ENCODE results near the gene BMP7.

DNA sequence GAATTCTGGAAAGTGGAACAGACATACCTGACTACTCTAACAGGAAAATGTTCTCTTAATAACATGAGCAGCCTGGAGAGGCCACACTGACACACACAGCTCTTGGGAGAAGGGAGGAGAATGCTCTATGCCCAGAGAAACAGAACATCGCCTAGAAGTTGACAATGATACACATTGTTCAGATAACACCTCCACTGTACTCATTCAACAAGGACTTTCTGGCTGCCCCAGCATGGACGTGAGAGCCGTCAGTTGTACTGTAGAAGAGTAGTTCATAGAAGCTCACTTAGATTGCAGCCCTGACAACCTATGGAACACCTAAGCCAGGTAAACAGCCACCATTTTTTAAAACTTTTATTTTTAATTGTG lies 28.9 kb downstream of the BMP7 start:
- no peak for TF ChIP-seq EZH2 (IDR thresholded peaks at IDR 0.05; ENCODE audit: borderline replicate concordance, low read length)
- TF ChIP-seq, protein P1, sequence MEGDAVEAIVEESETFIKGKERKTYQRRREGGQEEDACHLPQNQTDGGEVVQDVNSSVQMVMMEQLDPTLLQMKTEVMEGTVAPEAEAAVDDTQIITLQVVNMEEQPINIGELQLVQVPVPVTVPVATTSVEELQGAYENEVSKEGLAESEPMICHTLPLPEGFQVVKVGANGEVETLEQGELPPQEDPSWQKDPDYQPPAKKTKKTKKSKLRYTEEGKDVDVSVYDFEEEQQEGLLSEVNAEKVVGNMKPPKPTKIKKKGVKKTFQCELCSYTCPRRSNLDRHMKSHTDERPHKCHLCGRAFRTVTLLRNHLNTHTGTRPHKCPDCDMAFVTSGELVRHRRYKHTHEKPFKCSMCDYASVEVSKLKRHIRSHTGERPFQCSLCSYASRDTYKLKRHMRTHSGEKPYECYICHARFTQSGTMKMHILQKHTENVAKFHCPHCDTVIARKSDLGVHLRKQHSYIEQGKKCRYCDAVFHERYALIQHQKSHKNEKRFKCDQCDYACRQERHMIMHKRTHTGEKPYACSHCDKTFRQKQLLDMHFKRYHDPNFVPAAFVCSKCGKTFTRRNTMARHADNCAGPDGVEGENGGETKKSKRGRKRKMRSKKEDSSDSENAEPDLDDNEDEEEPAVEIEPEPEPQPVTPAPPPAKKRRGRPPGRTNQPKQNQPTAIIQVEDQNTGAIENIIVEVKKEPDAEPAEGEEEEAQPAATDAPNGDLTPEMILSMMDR (conservative IDR thresholded peaks at IDR 0.05 in 1 of 2, IDR thresholded peaks at IDR 0.05 in 1 of 2; ENCODE audit: extremely low read depth in 1 of 2, insufficient read depth in 1 of 2, low read depth in 1 of 2, low read length in 2 of 2), result no peak
